ENCODE measurements around the gene MRPS16.
"Not testable (repeated sequence)": the region's sequence is repeated elsewhere in the genome, so short reads cannot be mapped to it uniquely, and the experiment has no call there.

The MRPS16 gene

DNA sequence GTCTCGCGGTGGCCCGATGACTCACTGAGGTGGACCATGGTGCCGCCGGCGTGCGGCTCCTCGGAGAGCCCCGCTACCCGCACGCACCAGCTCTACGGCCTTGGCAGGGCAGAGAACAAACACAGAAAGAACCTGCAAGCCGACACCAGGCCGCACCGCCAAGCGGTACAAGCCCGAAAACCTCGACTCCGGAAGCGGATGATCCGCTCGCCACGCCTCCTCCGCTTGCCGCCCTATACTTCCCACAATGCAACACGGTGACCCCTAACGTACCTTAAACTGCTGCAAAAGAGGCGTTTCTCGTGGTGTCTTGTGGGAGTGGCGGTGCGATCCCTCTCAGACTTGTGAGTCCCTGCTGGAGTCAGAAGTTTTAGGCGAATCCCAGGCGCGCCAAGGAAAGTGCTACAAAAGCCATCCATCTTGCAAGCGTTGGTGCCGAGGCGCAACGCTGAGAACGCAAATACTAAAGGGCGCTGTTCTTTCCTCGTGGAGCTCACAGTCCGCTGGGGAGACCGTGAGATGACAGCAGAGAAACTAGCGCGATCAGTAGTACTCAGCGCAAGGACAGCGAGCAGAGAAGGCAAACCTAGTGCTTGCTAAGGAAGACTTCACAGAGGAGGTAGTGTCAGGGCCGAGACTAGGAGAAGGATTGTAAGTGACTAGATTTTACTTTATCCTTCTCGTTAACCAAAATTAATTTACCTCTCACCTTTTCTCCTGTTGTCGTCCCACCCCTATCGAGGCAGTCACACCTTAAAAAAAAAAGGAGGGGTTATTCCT lies at the start of gene MRPS16:
Gene MRPS16 (minus strand): TSS at position 200 of the 780 bp plus-strand sequence. CDS start 162 bp downstream, at position 38.
- peak; percentile 82 for DNase-seq (ENCODE audit: low spot score)

DNA sequence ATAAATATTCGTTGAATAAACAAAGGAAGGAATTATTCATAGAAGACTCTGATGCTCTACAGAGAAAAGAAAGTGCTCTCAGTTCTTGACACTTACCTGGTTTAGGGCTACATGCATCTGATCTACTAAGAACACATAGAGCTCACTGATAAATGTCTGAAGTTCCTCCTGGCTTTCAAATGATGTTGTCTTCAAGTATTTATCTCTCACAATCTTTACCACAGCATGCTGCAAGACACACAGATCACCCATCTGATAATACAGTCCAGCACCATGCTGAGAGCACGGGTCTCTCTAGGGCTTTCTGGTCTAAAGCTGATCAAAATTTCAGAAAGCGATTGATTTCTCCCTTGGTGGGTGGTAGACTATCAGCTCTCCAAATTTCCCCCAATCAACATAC lies 44.5 kb upstream of the MRPS16 start:
- no peak for DNase-seq (ENCODE audit: low spot score)

DNA sequence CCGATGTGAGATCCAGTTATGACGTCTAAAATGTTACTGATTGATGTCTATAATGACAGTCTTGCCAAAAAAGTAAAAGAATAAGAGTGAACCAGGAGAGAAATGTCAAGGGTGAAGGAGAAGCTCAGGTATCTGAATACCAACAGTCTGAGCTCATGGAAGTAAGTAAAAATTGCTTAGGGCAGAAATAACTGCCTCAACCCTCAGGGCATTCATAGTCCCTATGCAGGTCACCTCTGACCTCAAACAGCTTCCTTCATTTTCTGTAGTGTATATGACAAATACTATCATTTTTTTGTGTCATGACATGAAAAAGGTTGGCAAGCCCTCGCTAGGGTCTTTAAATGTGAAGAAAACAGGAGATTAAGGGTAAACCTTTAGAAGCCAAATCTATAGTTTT lies 41.0 kb upstream of the MRPS16 start:
- no peak for DNase-seq (ENCODE audit: low spot score)

DNA sequence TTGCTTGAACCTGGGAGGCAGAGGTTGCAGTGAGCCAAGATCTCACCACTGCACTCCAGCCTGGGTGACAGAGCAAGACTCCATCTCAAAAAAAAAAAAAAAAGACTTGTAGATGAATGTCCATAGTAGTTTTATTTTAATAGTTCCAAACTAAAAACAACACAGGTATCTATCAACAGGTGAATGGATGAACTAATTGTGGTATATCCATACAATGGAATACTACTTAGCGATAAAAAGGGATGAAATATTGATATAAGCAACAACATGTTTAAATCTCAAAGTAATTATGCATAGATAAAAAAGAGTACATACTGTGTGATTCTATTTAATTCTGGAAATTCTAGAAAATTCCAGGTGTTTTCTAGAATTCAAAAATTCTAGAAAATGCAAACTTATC lies 37.5 kb upstream of the MRPS16 start:
- no peak for DNase-seq (ENCODE audit: low spot score)

DNA sequence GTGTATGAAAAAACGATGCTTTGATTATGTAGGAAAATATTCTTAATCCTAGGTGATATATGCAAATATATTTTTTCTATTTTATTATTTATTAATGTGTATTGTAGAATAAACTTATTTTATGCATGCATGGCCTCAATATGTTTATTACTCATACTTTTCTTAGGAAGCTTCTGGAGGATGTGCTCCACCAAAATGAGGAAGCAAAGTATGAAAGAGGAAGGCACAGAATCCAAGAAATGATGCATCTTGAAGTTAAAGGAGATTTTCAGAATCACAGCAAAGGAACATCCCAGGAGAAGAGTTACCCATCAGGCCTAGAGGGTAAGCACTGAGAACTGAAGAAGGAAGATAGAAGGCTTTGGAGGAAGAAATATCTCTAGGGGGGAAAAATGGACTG lies 35.0 kb upstream of the MRPS16 start:
- DNase-seq (ENCODE audit: low spot score) = no peak

DNA sequence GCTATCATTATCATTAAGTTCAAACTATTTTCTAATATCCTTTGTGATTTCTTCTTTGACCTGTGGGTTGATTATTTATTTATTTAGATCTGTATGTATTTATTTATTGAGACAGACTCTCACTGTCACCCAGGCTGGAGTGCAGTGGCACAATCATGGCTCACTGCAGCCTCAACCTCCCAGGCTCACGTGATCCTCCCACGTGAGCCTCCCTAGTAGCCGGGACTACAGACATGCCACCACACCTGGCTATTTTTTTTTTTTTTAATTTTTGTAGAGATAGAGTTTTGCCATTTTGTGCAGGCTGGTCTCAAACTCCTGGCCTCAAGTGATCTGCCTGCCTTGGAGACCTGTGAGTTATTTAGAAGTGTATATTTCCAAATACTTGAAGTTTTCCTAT lies 28.7 kb upstream of the MRPS16 start:
- no peak for DNase-seq (ENCODE audit: low spot score)

DNA sequence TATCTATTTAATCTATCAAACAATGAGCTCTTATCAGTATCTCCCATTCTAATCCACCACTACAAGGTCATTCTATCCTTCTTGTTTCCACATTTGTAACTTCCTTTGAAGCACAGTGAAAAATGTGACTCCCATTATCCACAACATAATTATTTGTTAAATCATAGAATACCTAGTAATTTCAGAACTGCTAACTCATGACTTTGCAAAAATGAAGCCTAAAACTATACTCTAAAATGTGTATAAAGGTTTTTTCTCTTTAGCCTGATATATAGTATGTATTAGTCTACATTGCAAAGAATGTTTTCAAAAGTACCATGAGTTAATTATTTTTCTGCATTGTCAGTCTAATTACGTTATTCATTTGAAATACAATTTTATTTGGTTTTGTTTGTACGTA lies 12.0 kb upstream of the MRPS16 start:
- DNase-seq (ENCODE audit: low spot score) = no peak

DNA sequence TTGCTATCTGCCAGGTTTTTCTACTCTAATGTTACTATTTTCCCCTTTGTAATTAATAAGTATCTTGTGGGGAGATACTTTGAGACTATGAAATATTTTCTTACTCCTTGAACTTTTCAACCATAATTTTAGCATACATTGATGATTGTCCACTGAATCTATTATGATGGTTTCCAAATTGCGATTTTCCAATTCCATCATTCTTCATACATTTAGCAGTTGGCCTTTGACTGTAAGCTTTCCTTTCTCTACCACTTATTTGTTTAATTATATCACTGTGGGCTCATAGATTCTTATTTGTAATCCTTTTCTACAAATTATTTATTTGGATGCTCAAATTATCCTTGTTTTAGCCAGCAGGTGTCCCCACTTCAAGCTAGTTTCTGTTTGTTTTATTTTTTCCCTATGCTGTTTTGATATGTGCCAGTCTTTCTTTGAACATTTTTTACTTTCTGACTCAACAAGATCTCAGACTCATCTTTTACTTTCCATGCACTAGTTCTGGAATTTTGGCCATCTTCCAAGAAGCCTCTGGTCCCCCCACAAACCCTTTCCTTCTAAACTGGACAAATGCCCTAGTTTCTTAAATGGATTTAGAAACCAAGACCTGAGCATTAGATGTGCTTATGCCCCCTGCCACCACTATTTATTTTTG lies 11.4 kb upstream of the MRPS16 start:
- no peak for DNase-seq (ENCODE audit: low spot score)

DNA sequence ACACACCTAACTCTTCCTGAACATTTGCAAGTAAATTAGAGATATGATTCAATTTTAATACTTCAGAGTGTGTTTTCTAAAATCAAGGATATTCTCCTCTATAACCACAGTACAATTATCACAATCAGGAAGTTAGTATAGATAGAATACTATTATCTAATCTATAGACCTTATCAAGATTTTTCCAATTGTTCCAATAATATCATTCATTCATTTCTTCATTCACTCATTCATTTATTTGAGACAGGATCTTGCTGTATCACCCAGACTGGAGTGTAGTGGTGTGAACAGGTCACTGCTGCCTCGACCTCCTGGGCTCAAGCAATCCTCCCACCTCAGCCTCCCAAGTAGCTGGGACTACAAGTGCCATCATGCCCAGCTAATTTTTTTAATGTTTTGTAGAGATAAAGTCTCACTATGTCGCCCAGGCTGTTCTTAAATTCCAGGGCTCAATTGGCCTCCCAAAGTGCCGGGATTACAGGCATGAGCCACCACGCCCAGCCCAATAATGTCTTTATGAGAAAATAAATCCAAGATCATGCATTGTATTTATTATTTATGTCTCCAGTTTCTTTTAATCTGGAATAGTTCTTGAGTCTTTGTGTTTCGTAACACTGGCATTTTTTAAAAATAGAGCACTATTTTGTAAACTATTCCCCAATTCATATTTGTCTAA lies 10.6 kb upstream of the MRPS16 start:
- DNase-seq (ENCODE audit: low spot score) = no peak

DNA sequence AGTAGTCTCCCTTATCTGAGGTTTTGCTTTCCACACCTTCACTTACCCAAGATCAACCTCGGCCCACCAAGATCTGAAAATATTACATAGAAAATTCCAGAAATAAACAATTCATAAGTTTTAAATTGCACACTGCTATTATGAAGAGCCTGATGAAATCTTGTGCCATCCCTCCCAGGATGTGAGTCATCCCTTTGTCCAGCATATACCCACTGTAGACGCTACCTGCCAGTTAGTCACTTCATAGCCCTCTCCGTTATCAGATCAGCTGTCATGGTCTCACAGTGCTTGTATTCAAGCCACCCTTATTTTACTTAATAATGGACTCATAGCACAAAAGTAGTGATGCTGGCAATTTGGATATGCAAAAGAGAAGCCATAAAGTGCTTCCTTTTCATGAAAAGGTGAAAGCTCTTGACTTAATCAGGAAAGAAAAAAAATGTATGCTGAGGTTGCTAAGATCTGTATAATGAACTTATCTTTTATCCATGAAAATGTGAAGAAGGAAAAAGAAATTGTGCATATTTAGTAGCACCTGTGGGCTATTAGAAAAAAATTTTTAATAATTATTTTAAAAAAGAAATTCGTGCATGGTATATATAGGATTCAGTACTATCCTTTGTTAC lies 9.8 kb upstream of the MRPS16 start:
- DNase-seq (ENCODE audit: low spot score) = no peak

DNA sequence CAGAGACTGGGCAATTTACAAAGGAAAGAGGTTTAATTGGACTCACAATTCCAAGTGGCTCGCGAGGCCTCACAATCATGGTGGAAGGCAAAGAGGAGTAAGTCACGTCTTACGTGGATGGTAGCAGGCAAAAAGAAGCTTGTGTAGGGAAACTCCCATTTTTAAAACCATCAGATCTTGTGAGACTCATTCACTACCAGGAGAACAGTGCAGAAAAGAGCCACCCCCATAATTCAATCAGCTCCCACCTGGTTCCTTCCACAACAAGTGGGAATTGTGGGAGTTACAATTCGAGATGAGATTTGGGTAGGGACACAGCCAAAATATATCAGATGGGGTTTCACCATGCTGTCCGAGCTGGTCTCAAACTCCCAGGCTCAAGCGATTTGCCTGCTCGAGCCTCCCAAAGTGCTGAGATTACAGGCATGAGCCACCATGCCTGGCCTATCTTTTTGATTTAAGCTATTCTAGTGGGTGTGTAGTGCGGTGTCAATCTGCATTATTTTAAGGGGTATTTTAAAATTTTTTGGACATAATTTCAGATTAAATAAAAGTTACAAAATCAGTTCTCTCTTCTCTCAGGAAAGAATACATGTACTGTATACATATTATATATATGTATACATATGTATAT lies 9.0 kb upstream of the MRPS16 start:
- DNase-seq (ENCODE audit: low spot score) = no peak

DNA sequence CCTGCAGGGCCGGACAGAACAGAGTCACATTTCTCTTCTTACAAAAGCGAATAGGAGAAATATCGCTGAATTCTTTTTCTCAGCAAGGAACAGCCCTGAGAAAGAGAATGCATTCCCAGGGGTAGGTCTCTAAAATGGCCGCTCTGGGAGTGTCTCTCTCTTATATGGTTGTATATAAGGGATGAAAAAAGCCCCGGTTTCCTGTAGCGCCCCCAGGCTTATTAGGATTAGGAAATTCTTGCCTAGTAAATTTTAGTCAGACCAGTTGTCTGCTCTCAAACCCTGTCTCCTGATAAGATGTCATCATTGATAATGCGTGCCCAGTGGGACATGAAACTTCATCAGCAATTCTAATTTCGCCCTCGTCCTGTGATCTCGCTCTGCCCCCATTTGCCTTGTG lies 6.2 kb upstream of the MRPS16 start:
- not testable (repeated sequence) for DNase-seq (ENCODE audit: low spot score)

DNA sequence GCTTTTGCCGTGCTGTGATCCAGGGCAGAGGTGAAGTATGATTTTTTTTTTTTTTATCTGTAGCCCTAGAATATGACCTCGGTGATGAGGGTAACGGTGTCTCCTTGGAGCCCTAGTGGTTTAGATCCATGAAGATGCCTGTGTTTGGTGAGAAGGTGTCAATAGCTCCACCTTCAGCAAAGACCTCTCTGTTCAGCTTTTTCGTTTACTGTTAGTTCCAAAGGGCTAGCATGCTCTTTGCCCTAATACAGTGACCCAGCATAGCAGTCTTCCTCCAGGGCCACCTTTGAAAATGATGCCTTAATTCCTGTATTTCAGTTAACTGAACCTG lies 746 bp upstream of the MRPS16 start:
- peak; percentile 19 for DNase-seq (ENCODE audit: low spot score)

DNA sequence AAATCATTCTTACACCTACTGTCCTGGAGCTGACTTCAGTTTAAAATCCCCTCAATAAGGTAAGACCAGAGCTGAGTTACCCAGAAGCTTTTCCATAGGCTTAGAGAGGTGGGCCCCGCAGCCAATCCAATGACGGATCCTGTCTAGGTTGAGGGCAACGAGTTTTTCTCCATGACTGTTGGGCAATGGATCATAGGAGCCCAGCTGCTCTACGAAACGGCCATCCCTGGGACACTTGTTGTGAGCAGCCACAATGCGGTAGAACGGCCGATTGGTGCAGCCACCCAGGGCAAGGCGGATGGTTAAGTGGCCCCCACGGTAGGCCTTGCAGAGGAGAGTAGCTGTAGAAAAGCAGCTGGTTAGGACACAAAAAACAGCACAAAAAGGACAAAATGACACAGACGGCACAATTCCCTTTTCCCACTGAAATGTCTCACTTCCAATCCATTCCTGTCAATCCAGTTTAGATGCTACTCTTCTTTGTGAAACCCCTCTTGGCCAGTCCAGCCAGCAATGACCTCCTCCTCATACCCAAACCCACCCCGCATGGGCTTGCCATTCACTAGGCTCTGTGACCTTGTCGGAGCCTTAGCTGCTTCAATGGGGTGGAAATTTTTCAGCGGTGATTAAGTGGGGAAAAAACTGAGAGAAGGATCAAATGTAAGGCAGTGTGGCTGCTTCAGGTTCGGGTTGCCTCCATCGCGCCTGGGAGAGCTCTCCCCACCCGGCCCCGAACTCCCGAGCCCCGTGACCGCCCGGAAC lies 580 bp downstream of the MRPS16 start:
- DNase-seq (ENCODE audit: low spot score) = no peak

DNA sequence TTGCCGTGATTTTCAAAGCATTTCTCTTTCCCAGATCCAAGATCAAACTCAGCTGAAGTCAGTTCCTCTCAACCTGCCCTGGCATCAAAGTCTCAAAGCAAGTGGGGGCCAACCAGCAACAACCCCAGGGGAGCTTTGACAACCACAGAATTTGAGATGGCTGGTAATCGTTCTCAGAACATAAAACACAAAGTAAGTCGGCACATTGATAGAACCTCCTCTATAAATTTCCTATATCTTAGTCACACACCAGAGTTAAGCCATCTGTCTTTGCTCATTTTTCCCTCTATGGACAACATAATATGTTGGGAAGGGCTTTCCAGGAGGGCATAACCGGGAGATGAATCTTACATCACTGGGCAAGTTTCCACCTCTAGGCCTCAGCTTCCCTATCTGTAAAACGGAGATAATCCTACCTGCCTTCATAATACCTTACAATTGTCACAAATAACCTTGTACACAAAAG lies 4.2 kb downstream of the MRPS16 start:
- no peak for DNase-seq (ENCODE audit: low spot score)

DNA sequence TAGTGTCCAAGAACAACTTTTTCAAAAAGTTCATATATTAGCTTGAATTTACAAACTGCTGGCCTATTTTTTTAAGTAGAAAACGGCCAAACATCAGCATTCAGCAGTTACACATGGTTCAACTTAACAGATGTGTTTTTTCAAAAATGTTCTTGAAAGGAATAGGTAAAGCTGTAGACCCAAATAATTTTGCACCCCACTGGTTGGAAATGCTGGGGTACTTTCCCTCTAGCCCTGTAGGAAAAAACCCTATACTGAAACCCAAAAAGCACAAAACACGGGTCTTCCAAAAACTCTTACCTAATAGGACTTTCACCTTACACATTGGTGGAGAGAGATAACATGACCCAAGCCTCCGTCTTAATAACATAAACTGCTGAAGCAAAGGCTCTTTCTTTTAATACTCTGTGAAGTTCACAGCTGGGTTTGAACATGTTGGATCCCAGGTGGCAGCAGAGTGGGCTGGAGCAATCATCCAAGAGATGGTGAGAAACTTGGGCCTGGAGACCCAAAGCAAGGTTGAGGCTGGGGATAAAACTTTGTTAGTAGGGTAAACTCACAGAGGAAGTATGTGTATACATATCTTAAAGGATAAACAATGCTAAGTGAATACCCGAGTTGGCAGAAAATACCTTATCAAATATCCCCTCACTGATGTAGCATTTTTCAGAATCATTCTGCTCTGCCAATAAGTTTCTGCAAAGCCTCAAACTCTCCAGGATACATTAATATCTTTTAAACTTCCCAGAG lies 4.8 kb downstream of the MRPS16 start:
- DNase-seq (ENCODE audit: low spot score) = peak; percentile 17

DNA sequence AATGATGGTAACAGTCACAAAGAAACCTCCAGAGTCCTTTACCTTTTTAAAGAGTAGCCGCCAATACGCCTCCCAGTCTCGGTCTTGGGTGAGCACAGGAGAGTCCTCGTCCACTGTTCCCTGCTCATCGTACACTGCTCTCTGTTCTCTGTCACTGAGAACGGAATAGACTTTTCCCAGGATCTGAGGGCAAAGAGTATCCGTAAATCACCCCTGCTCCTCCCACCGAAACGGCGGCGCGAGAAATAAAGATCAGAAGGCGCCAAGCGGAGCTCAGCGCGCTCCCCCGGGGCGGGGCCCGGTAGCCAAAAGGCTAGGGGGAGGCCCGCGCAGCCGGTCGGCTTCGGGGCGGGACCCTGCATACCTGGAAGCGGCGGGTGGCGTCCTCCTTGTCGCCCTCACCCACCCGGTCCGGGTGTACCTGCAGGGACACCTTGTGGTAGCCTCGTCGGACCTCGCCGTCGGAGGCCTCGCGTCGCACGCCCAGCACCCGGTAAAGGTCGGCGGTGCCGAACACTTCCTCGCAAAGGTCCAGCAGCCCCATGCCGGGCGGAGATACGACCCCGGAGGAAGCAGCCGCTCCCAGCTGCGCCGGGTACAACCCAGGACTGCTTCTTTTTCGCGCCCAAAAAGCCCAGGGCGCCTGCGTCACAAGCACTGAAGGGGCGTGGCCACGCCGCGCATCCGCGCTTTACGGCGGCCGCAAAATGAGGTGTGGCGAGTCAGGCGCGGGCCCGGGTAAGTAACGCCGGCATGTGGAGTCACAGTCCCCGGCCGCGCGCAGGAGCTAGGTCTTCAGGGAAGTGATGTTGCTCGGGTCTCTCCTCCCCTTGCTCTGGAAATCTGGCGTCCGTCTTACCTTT lies 5.6 kb downstream of the MRPS16 start, which contains the start of gene DNAJC9:
Gene DNAJC9 (minus strand): TSS at position 610 of the 863 bp plus-strand sequence. CDS start 66 bp downstream, at position 544.
- DNase-seq (ENCODE audit: low spot score) = peak; percentile 78

DNA sequence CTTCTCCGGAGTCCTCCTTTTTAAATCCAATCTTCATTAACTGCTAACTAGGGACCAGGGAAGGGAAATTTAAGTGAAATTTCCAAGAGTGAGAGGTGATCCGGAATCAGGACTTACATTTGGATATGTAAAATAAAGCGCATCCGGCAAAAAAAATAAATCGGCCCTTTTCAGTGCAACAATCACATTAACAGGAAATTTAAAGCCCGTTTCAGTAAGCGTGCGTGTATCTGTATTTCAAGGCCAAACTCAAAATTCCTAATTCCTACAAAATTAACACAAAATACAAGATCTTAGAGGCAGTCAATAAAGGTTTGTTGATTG lies 6.2 kb downstream of the MRPS16 start:
- no peak for DNase-seq (ENCODE audit: low spot score)

DNA sequence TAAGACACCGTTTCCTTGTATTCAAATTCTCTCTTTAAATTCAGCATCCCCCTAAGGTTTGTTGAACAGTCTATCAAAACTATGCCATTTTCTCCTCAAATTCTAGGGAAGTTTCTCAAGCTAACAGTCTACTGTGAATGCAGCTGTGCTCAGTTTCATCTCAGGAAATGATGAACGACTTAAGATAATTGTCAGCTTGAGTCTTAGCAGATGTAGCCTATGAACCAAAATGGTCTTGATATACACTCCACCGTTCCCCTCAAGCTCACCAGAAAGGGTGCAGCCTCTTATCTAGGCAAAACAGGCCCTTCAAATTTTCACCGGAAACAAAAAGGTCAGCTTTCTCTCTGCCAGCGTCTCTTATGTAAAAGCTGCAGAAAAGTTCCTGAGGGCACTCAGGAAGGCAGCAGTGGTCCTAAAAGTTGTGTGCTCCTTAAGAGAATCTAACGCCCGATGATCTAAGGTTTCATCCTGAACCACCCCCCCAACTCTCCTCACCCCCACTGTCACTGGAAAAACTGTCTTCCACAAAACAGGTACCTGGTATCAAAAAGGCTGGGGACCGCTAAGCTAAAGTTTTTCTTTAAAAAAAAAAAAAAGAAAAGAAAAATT lies 7.5 kb downstream of the MRPS16 start:
- no peak for DNase-seq (ENCODE audit: low spot score)
